ENCODE measurements around the gene APOC4. TPM values are rescaled to one million over a fixed set of nuclear protein-coding genes. Genes with fewer than 3 reads are reported as not detected.
"Not testable (repeated sequence)": the region's sequence is repeated elsewhere in the genome, so short reads cannot be mapped to it uniquely, and the experiment has no call there.

Gene APOC4
- total RNA-seq, 1 experiment from 2014 or later: not detected

GRCh38 chr19:44968670-44969069, 26.6 kb downstream of the APOC4 start:
- no peaks in the 10 kb centered on the region for H3K9me3 ChIP-seq (ENCODE audit: low read length)
- H3K27ac ChIP-seq (ENCODE audit: low read length): no peak overlapping the region
- H3K4me3 ChIP-seq (ENCODE audit: low read length): no peak overlapping the region
- no peaks in the 10 kb centered on the region for H4K20me1 ChIP-seq (ENCODE audit: low read length)
- no peak for TF ChIP-seq EZH2phosphoT487 (IDR thresholded peaks at IDR 0.05; ENCODE audit: borderline replicate concordance, low read length)
- H3K4me2 ChIP-seq (ENCODE audit: low read length): no peak overlapping the region
- H3K36me3 ChIP-seq (ENCODE audit: low read depth, low read length): peaks cover 4% of the 10 kb centered on the region; the same call in 1 of the 2 replicates
- no peaks in the 10 kb centered on the region for H3K79me2 ChIP-seq (ENCODE audit: low read length)
- no peaks in the 10 kb centered on the region for H3F3A ChIP-seq (ENCODE audit: low read length, unreplicated experiment)
- no peak for ATAC-seq
- ChIA-PET CTCF (no interaction called here), POLR2A (ENCODE audit: unreplicated experiment) (no interaction called here)
- BruUV-seq (replicated peaks): no TSS peak
- H3K4me1 ChIP-seq (ENCODE audit: insufficient read depth, low read length): no peaks in the 10 kb centered on the region
- intact Hi-C loops (cut with micrococcal nuclease): no loop called here
- no peak overlapping the region for H2AFZ ChIP-seq (ENCODE audit: low read length)
- no peaks in the 10 kb centered on the region for H3K27me3 ChIP-seq (ENCODE audit: low read length)
- DNase-seq: no peak
- no peaks in the 10 kb centered on the region for H3K9me2 ChIP-seq (replicated peaks; ENCODE audit: low read length)
- no peak overlapping the region for H3K9ac ChIP-seq (ENCODE audit: low read length)

- H3K4me3 ChIP-seq (ENCODE audit: low read length): no peak overlapping the region
- no peaks in the 10 kb centered on the region for H3K79me2 ChIP-seq (ENCODE audit: low read length)
- no peaks in the 10 kb centered on the region for H3F3A ChIP-seq (ENCODE audit: low read length, unreplicated experiment)
- H3K4me1 ChIP-seq (ENCODE audit: insufficient read depth, low read length): no peaks in the 10 kb centered on the region
- no peak overlapping the region for H2AFZ ChIP-seq (ENCODE audit: low read length)
- intact Hi-C loops (cut with micrococcal nuclease): no loop called here
- H3K4me2 ChIP-seq (ENCODE audit: low read length): no peak overlapping the region
- ChIA-PET CTCF (no interaction called here), POLR2A (ENCODE audit: unreplicated experiment) (no interaction called here)
- BruUV-seq (replicated peaks): no TSS peak
- no peak for ATAC-seq
- H3K27ac ChIP-seq (ENCODE audit: low read length): no peak overlapping the region
- peaks cover 8% of the 10 kb centered on the region; the same call in 1 of the 2 replicates for H3K36me3 ChIP-seq (ENCODE audit: low read depth, low read length)
- H3K9me2 ChIP-seq (replicated peaks; ENCODE audit: low read length): no peaks in the 10 kb centered on the region
- no peak overlapping the region for H3K9ac ChIP-seq (ENCODE audit: low read length)
- DNase-seq: no peak
- H3K27me3 ChIP-seq (ENCODE audit: low read length): no peaks in the 10 kb centered on the region
- H4K20me1 ChIP-seq (ENCODE audit: low read length): no peaks in the 10 kb centered on the region
- no peaks in the 10 kb centered on the region for H3K9me3 ChIP-seq (ENCODE audit: low read length)
- TF ChIP-seq EZH2phosphoT487 (IDR thresholded peaks at IDR 0.05; ENCODE audit: borderline replicate concordance, low read length) (no peak), CTCF (conservative IDR thresholded peaks at IDR 0.05; ENCODE audit: low read depth, low read length) (no peak)
Observed at GRCh38 chr19:44969437-44969836, 27.4 kb downstream of the APOC4 start.

- H3K4me2 ChIP-seq (ENCODE audit: low read length); POLR2A ChIA-PET (ENCODE audit: unreplicated experiment); H3K9me3 ChIP-seq (ENCODE audit: low read length); H3K9me2 ChIP-seq (replicated peaks; ENCODE audit: low read length); ATAC-seq; intact Hi-C loops (cut with micrococcal nuclease); H3K27ac ChIP-seq (ENCODE audit: low read length); DNase-seq; CTCF ChIA-PET; H2AFZ ChIP-seq (ENCODE audit: low read length); H3K27me3 ChIP-seq (ENCODE audit: low read length); H3K4me3 ChIP-seq (ENCODE audit: low read length); H4K20me1 ChIP-seq (ENCODE audit: low read length); H3K9ac ChIP-seq (ENCODE audit: low read length); H3K79me2 ChIP-seq (ENCODE audit: low read length); BruUV-seq (replicated peaks); H3K4me1 ChIP-seq (ENCODE audit: insufficient read depth, low read length); H3F3A ChIP-seq (ENCODE audit: low read length, unreplicated experiment): not testable (repeated sequence)
- peaks cover 14% of the 10 kb centered on the region; the same call in 1 of the 2 replicates for H3K36me3 ChIP-seq (ENCODE audit: low read depth, low read length)
Observed at GRCh38 chr19:44971451-44971850, 29.4 kb downstream of the APOC4 start.

GRCh38 chr19:44972802-44973201, 30.8 kb downstream of the APOC4 start:
- no peaks in the 10 kb centered on the region for H3K9me2 ChIP-seq (replicated peaks; ENCODE audit: low read length)
- H4K20me1 ChIP-seq (ENCODE audit: low read length): no peaks in the 10 kb centered on the region
- CTCF ChIA-PET: no interaction called here
- H3K9ac ChIP-seq (ENCODE audit: low read length): no peak overlapping the region
- no peaks in the 10 kb centered on the region for H3K4me1 ChIP-seq (ENCODE audit: insufficient read depth, low read length)
- H3F3A ChIP-seq (ENCODE audit: low read length, unreplicated experiment): no peaks in the 10 kb centered on the region
- no TSS peak for BruUV-seq (replicated peaks)
- no peaks in the 10 kb centered on the region for H3K27me3 ChIP-seq (ENCODE audit: low read length)
- intact Hi-C loops (cut with micrococcal nuclease): no loop called here
- peaks cover 25% of the 10 kb centered on the region for H3K36me3 ChIP-seq (ENCODE audit: low read depth, low read length)
- no peaks in the 10 kb centered on the region for H3K9me3 ChIP-seq (ENCODE audit: low read length)
- no peak for ATAC-seq
- H3K27ac ChIP-seq (ENCODE audit: low read length): no peak overlapping the region
- TF ChIP-seq EZH2phosphoT487 (IDR thresholded peaks at IDR 0.05; ENCODE audit: borderline replicate concordance, low read length) (no peak), CTCF (conservative IDR thresholded peaks at IDR 0.05; ENCODE audit: low read depth, low read length) (no peak), EZH2 (IDR thresholded peaks at IDR 0.05; ENCODE audit: low read length, unreplicated experiment) (no peak)
- no peak overlapping the region for H3K4me3 ChIP-seq (ENCODE audit: low read length)
- DNase-seq: no peak
- H3K79me2 ChIP-seq (ENCODE audit: low read length): no peaks in the 10 kb centered on the region
- H2AFZ ChIP-seq (ENCODE audit: low read length): no peak overlapping the region
- H3K4me2 ChIP-seq (ENCODE audit: low read length): no peak overlapping the region
- POLR2A ChIA-PET (ENCODE audit: unreplicated experiment): no interaction called here
